Measurements from ENCODE around the gene PARD3. TPM values are rescaled to one million over a fixed set of nuclear protein-coding genes. Genes with fewer than 3 reads are reported as not detected.

PARD3 gene
- total and polyA plus RNA-seq, 2 donors (not counting 1 experiment from before 2014, with no cell fraction given): 24.0 to 46.4 TPM

DNA sequence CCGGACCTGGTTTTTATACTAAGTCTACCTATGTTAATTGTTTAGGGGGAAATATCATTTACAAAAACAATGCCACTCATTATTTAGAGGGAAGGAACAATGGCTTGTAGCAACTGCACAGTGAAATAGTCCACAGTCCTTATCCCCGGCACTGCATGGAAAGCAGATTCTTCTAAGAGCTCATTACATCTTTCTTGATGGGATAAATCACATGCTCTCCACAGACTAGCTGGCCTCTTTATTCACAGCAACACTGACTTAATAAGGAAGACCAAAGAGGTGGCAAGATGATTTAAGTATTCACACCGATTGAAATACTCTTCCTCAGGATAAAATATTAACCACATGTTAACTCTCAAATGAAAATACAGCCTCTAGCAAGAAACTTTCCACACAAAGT, 349.4 kb downstream of the PARD3 start:
- Histone ChIP-seq H2AFZ (ENCODE audit: low read length) (no peak overlapping the region), H4K20me1 (ENCODE audit: control insufficient read depth, extremely low read depth, insufficient read depth, low read length) (no peaks in the 10 kb centered on the region), H3K4me2 (ENCODE audit: extremely low read depth, insufficient read depth, low read length) (no peak overlapping the region), H3K4me1 (ENCODE audit: control insufficient read depth, extremely low read depth, insufficient read depth, low read length) (no peaks in the 10 kb centered on the region), H3K27me3 (ENCODE audit: control insufficient read depth, insufficient read depth, low read length) (no peaks in the 10 kb centered on the region), H3K9ac (ENCODE audit: insufficient read depth, low read length) (no peak overlapping the region), H3K27ac (ENCODE audit: insufficient read depth, low read length) (no peak overlapping the region), H3K4me3 (replicated peaks in 1 of 4; ENCODE audit: control extremely low read depth in 1 of 4, insufficient read depth in 1 of 4, low read depth in 3 of 4, low read length in 4 of 4) (no peak overlapping the region), H3K9me3 (ENCODE audit: control insufficient read depth, insufficient read depth, low read depth, low read length) (no peaks in the 10 kb centered on the region), H3K79me2 (ENCODE audit: control insufficient read depth, insufficient read depth, low read length) (no peaks in the 10 kb centered on the region), H3K36me3 (ENCODE audit: control insufficient read depth, insufficient read depth, low read length) (no peaks in the 10 kb centered on the region)
- no peak for DNase-seq (ENCODE audit: low read depth in 2 of 2)
- no peak for TF ChIP-seq EZH2 (IDR thresholded peaks at IDR 0.05; ENCODE audit: low read length, missing control alignments)
- TF ChIP-seq, protein P1, sequence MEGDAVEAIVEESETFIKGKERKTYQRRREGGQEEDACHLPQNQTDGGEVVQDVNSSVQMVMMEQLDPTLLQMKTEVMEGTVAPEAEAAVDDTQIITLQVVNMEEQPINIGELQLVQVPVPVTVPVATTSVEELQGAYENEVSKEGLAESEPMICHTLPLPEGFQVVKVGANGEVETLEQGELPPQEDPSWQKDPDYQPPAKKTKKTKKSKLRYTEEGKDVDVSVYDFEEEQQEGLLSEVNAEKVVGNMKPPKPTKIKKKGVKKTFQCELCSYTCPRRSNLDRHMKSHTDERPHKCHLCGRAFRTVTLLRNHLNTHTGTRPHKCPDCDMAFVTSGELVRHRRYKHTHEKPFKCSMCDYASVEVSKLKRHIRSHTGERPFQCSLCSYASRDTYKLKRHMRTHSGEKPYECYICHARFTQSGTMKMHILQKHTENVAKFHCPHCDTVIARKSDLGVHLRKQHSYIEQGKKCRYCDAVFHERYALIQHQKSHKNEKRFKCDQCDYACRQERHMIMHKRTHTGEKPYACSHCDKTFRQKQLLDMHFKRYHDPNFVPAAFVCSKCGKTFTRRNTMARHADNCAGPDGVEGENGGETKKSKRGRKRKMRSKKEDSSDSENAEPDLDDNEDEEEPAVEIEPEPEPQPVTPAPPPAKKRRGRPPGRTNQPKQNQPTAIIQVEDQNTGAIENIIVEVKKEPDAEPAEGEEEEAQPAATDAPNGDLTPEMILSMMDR (conservative IDR thresholded peaks at IDR 0.05 in 1 of 2, IDR thresholded peaks at IDR 0.05 in 1 of 2; ENCODE audit: low read depth in 1 of 2, low read length in 2 of 2): no peak

DNA sequence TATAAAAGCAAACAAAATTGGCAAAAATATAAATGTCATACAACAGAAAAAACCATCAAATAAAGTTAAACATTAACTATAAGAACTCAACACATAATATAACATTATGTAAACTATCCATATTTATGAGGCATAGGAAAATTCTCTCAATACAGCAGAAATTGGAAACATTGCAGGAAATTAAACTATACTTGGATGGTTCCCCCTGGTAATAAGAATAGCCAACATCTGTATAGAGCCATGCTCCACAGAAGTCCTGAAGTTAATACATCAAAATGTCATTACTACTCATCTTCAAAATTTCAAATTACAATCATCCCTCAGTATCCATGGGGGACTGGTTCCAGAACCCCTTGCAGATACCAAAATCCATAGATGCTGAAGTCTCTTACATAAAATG, 350.5 kb downstream of the PARD3 start:
- no peaks in the 10 kb centered on the region for H3K79me2 ChIP-seq (ENCODE audit: control insufficient read depth, insufficient read depth, low read length)
- no peak overlapping the region for H2AFZ ChIP-seq (ENCODE audit: low read length)
- H4K20me1 ChIP-seq (ENCODE audit: control insufficient read depth, extremely low read depth, insufficient read depth, low read length): no peaks in the 10 kb centered on the region
- no peak overlapping the region for H3K9ac ChIP-seq (ENCODE audit: insufficient read depth, low read length)
- DNase-seq (ENCODE audit: low read depth in 2 of 2): no peak
- H3K27ac ChIP-seq (ENCODE audit: insufficient read depth, low read length): no peak overlapping the region
- no peaks in the 10 kb centered on the region for H3K36me3 ChIP-seq (ENCODE audit: control insufficient read depth, insufficient read depth, low read length)
- no peaks in the 10 kb centered on the region for H3K9me3 ChIP-seq (ENCODE audit: control insufficient read depth, insufficient read depth, low read depth, low read length)
- no peak overlapping the region for H3K4me2 ChIP-seq (ENCODE audit: extremely low read depth, insufficient read depth, low read length)
- no peaks in the 10 kb centered on the region for H3K27me3 ChIP-seq (ENCODE audit: control insufficient read depth, insufficient read depth, low read length)
- no peak overlapping the region for H3K4me3 ChIP-seq (replicated peaks in 1 of 4; ENCODE audit: control extremely low read depth in 1 of 4, insufficient read depth in 1 of 4, low read depth in 3 of 4, low read length in 4 of 4)
- TF ChIP-seq EZH2 (IDR thresholded peaks at IDR 0.05; ENCODE audit: low read length, missing control alignments): no peak
- TF ChIP-seq, protein P1 (conservative IDR thresholded peaks at IDR 0.05 in 1 of 2, IDR thresholded peaks at IDR 0.05 in 1 of 2; ENCODE audit: low read depth in 1 of 2, low read length in 2 of 2): no peak
- H3K4me1 ChIP-seq (ENCODE audit: control insufficient read depth, extremely low read depth, insufficient read depth, low read length): no peaks in the 10 kb centered on the region

DNA sequence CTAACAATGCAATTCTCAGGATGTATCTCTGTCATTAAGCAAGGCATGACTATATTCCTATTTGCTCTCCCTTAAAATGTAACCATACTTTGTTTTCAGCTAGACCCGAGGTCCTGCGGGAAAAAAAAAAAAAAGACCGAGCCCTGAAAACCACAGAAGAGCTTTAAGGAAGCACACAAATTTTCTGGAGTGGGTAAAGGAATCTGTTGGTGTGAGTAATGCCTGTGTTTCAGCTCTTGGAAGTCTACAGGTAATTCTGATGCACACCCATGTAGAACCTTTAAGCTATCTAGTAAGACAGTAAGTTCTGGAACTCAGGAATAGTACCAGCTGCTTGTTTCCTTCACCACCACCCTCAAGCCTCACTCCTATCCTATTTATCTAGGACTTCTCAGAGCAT, 351.1 kb downstream of the PARD3 start:
- H3K4me2 ChIP-seq (ENCODE audit: extremely low read depth, insufficient read depth, low read length): no peak overlapping the region

More for the DNA sequence above, 351.1 kb downstream of the PARD3 start:
- H3K36me3 ChIP-seq (ENCODE audit: control insufficient read depth, insufficient read depth, low read length): no peaks in the 10 kb centered on the region
- H2AFZ ChIP-seq (ENCODE audit: low read length): no peak overlapping the region
- no peaks in the 10 kb centered on the region for H3K4me1 ChIP-seq (ENCODE audit: control insufficient read depth, extremely low read depth, insufficient read depth, low read length)
- H3K9ac ChIP-seq (ENCODE audit: insufficient read depth, low read length): no peak overlapping the region
- TF ChIP-seq, protein P1 (conservative IDR thresholded peaks at IDR 0.05 in 1 of 2, IDR thresholded peaks at IDR 0.05 in 1 of 2; ENCODE audit: low read depth in 1 of 2, low read length in 2 of 2): no peak
- TF ChIP-seq EZH2 (IDR thresholded peaks at IDR 0.05; ENCODE audit: low read length, missing control alignments): no peak
- no peak for DNase-seq (ENCODE audit: low read depth in 2 of 2)
- no peak overlapping the region for H3K27ac ChIP-seq (ENCODE audit: insufficient read depth, low read length)
- H3K9me3 ChIP-seq (ENCODE audit: control insufficient read depth, insufficient read depth, low read depth, low read length): no peaks in the 10 kb centered on the region
- H3K4me3 ChIP-seq (replicated peaks in 1 of 4; ENCODE audit: control extremely low read depth in 1 of 4, insufficient read depth in 1 of 4, low read depth in 3 of 4, low read length in 4 of 4): no peak overlapping the region
- H3K27me3 ChIP-seq (ENCODE audit: control insufficient read depth, insufficient read depth, low read length): no peaks in the 10 kb centered on the region
- H3K79me2 ChIP-seq (ENCODE audit: control insufficient read depth, insufficient read depth, low read length): no peaks in the 10 kb centered on the region
- no peaks in the 10 kb centered on the region for H4K20me1 ChIP-seq (ENCODE audit: control insufficient read depth, extremely low read depth, insufficient read depth, low read length)

Data from fibroblast of lung (primary cell).